ENCODE data around the gene COL23A1.

Gene COL23A1

GRCh38 chr5:178529080-178529479 lies 61.1 kb downstream of the COL23A1 start:
- no peak for DNase-seq

GRCh38 chr5:178527458-178528307 lies 62.5 kb downstream of the COL23A1 start:
- no peak for DNase-seq

GRCh38 chr5:178526773-178527457 lies 63.3 kb downstream of the COL23A1 start:
- DNase-seq: no peak

GRCh38 chr5:178525906-178526732 lies 64.1 kb downstream of the COL23A1 start:
- DNase-seq: no peak

GRCh38 chr5:178524093-178524882 lies 65.9 kb downstream of the COL23A1 start:
- DNase-seq: no peak

GRCh38 chr5:178522361-178522760 lies 67.8 kb downstream of the COL23A1 start:
- no peak for DNase-seq

- no peak for DNase-seq
Observed at GRCh38 chr5:178520851-178521250, 69.3 kb downstream of the COL23A1 start.

GRCh38 chr5:178519804-178520203 lies 70.4 kb downstream of the COL23A1 start:
- DNase-seq: no peak

GRCh38 chr5:178519155-178519554 lies 71.0 kb downstream of the COL23A1 start:
- no peak for DNase-seq

GRCh38 chr5:178516504-178517235 lies 73.5 kb downstream of the COL23A1 start:
- no peak for DNase-seq

- DNase-seq: no peak
Observed at GRCh38 chr5:178515776-178516503, 74.3 kb downstream of the COL23A1 start.

- DNase-seq: no peak
Observed at GRCh38 chr5:178514851-178515418, 75.3 kb downstream of the COL23A1 start.

- no peak for DNase-seq
Observed at GRCh38 chr5:178511172-178511571, 79.0 kb downstream of the COL23A1 start.

GRCh38 chr5:178509491-178510057 lies 80.6 kb downstream of the COL23A1 start:
- no peak for DNase-seq

GRCh38 chr5:178507151-178507932 lies 82.9 kb downstream of the COL23A1 start:
- no peak for DNase-seq

GRCh38 chr5:178505639-178506407 lies 84.4 kb downstream of the COL23A1 start:
- no peak for DNase-seq

- DNase-seq: no peak
Observed at GRCh38 chr5:178504340-178504960, 85.7 kb downstream of the COL23A1 start.
